ENCODE results near the gene ANXA3. TPM values are rescaled to one million over a fixed set of nuclear protein-coding genes. Genes with fewer than 3 reads are reported as not detected.

The ANXA3 gene
- total and polyA plus RNA-seq, 5 donors, result 10.9 to 48.1 (median 12.1) TPM

DNA sequence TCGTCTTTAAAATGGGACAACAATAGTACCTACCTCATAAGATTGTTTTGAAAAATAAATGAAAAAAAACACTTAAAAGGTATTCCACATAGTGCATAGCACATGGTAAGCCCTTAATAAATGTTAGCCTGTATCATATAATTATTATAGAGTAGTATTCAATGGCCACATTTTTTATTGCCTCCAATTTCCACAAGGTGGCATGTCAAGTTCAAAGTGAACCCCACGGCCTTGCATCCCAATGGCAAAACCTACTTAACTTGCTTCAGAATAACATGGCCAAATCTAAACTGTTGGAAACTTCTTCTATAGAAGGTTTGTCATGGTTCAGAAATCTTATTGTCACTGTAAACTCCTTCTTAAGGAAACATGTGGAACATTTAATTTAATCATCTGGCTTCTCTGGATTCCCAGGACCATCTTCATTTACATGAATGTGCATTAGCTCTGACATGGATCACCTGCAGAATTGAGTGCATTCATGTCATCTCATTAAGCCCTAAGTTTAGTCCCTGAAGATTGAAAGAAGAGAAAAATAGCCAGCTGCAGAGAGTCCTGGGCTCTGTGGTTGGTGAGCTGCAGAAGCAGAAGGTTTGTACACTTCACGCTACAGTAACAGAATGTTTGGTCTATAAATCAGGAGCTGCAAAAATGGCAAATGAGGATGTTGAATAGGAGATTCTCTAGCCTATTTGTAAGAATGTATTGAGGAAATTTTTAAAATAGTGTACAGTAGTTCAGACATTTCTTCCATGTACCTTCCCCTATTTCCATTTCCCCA lies 61.0 kb downstream of the ANXA3 start:
- DNase-seq (peak in 1 of 3 donors; percentile 46), ATAC-seq (peak; percentile 66 to 72)
- intact Hi-C loops (cut with DNase I), result loop anchor here (1.0 to 10.0 kb wide), 5 partner anchors 162 to 252 kb away; partner anchors contain the start of gene BMP2K (in 1 of the 4)
- WGBS, result 60% methylated on average over 3 of the region's 3 CpGs
- Histone ChIP-seq H3K27me3 (ENCODE audit: control insufficient read depth, insufficient read depth) (no peaks in the 10 kb centered on the region), H3K4me3 (ENCODE audit: low read length) (no peak overlapping the region), H3K9me3 (ENCODE audit: control insufficient read depth, low read length) (no peaks in the 10 kb centered on the region), H3K27ac (ENCODE audit: low read length) (no peak overlapping the region), H3K4me1 (ENCODE audit: control insufficient read depth, insufficient read depth, low read length) (peaks cover 2% of the 10 kb centered on the region)

DNA sequence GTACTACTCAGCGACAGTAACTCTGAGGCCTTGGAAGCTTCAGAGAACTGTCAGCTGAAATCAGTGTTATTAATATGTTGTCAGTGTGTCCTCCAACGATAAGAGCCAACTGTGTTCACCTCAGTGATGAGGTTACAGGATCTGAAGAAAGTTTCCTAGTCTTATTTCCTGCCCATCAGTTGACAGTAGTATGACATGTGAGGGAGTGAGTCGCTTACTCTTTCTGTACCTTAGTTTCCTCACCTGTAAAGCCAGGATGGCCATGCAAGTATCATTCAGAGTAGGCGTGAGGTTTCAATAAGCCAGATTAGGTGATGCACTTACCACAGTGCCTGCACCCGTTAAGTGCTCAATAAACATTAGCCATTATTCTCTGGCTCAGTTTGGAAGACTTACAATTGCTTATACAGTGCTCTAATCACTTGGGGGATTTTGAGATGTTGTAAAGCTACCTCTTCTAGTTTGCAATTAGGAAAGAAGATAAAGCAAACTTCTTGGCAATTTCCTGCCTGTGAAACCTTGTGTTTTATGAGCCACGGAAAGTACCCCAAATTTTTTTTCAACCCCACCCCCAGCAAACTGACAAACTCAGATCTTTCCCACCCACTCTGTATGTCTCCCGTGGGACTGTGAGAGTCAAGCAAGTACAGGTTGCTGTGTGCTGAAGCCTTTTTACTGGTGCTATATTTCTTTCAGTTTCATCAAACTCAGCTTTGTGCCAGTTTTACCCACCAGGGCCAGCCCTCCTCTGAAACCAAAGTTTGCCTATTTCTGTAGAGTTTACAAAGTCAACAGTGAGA lies 62.2 kb downstream of the ANXA3 start:
- no peak overlapping the region for H3K4me3 ChIP-seq (ENCODE audit: low read length)
- DNase-seq, result no peak
- H3K4me1 ChIP-seq (ENCODE audit: control insufficient read depth, insufficient read depth, low read length), result peaks cover 2% of the 10 kb centered on the region
- ATAC-seq, result peak; percentile 71 to 78
- no peaks in the 10 kb centered on the region for H3K9me3 ChIP-seq (ENCODE audit: control insufficient read depth, low read length)
- H3K27me3 ChIP-seq (ENCODE audit: control insufficient read depth, insufficient read depth), result no peaks in the 10 kb centered on the region
- no peak overlapping the region for H3K27ac ChIP-seq (ENCODE audit: low read length)
- intact Hi-C loops (cut with DNase I), result loop anchor here (2.0 to 10.0 kb wide), 4 partner anchors 161 to 251 kb away; partner anchors contain the start of gene BMP2K (in 1 of the 4)
- 54% methylated on average over 7 of the region's 7 CpGs for WGBS

DNA sequence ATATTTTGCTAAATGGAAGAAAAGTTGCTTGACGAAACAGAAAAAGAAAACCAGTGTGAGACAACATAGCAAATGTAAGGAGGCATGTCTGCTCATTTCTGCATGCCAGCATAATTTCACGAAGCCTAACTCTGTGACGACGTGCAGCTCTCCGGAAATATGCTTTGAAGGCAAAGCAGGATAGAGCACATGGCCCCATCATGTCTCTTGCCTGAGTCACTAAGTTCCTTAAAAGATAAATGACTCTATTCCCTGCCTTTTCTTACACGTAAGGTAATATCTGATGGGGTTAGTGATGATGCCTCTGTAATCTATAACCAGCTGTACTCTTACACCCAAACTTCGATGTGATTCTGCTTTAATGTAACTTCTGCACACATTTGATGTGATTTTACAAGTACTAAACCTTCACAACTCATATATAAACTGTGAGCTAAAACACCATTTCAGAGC lies 64.5 kb downstream of the ANXA3 start:
- intact Hi-C loops (cut with DNase I), result loop anchor here in 2 of 4 donors (10.0 kb wide), 2 partner anchors 159 to 169 kb away; partner anchors contain the start of gene BMP2K (in 1 of the 2)
- Histone ChIP-seq H3K27ac (ENCODE audit: low read length) (no peak overlapping the region), H3K27me3 (ENCODE audit: control insufficient read depth, insufficient read depth) (no peaks in the 10 kb centered on the region), H3K4me3 (ENCODE audit: low read length) (no peak overlapping the region), H3K4me1 (ENCODE audit: control insufficient read depth, insufficient read depth, low read length) (peaks cover 2% of the 10 kb centered on the region), H3K9me3 (ENCODE audit: control insufficient read depth, low read length) (no peaks in the 10 kb centered on the region)
- WGBS, result 61% methylated on average over 7 of the region's 7 CpGs
- ATAC-seq (peak in 1 of 2 donors; percentile 39), DNase-seq (no peak)

DNA sequence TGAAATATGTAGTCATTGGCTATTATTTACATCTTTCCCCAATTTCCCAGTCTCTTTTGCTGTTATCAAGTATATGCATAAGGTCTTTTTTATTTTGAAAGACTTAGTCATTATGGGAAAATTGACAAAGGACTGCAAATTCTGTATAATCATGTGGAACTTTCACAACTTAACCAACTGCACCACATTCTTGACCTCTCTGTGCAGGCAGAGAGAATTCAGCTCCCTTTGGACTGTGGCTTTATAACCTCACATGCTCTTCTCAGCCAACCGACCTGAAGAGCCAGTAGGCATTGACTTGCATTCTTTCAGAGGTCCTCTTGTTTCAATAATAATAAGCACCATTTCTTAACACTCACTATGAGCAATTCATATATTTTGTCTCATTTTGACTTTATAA lies 66.9 kb downstream of the ANXA3 start:
- 84% methylated on average over 1 of the region's 1 CpG for WGBS

DNA sequence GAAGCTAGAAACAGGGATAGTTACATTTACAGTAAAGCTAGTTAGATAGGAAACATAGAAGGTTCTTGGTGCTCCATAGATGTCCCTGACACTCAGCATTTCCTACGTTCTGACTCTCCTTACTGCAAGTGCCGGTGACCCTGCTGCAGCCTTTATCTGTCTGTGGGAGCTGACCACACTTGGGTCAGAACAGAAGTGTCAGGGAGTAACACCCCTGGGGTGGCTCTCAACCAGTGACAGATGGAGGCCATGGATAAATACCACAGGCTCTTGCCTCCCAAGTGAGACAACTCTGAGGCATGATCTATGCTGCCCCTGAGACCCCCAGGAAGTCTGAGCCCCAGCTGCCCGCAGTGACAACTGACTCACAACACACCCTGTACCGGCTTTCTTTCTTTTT lies 69.8 kb downstream of the ANXA3 start:
- ATAC-seq (peak; percentile 43 to 56), DNase-seq (no peak)
- intact Hi-C loops (cut with DNase I), result no loop called here
- WGBS, result 66% methylated on average over 4 of the region's 4 CpGs
- Histone ChIP-seq H3K9me3 (ENCODE audit: control insufficient read depth, low read length) (no peaks in the 10 kb centered on the region), H3K27me3 (ENCODE audit: control insufficient read depth, insufficient read depth) (no peaks in the 10 kb centered on the region), H3K4me1 (ENCODE audit: control insufficient read depth, insufficient read depth, low read length) (no peaks in the 10 kb centered on the region), H3K27ac (ENCODE audit: low read length) (no peak overlapping the region), H3K4me3 (ENCODE audit: low read length) (no peak overlapping the region)

More for the DNA sequence above, 66.9 kb downstream of the ANXA3 start:
- no peaks in the 10 kb centered on the region for H3K9me3 ChIP-seq (ENCODE audit: control insufficient read depth, low read length)
- H3K4me1 ChIP-seq (ENCODE audit: control insufficient read depth, insufficient read depth, low read length), result peaks cover 2% of the 10 kb centered on the region
- ATAC-seq (no peak), DNase-seq (no peak)
- H3K27me3 ChIP-seq (ENCODE audit: control insufficient read depth, insufficient read depth), result no peaks in the 10 kb centered on the region
- H3K27ac ChIP-seq (ENCODE audit: low read length), result no peak overlapping the region
- H3K4me3 ChIP-seq (ENCODE audit: low read length), result no peak overlapping the region
- intact Hi-C loops (cut with DNase I), result loop anchor here in 2 of 4 donors (10.0 kb wide), 2 partner anchors 156 to 166 kb away; partner anchors contain the start of gene BMP2K (in 1 of the 2)

DNA sequence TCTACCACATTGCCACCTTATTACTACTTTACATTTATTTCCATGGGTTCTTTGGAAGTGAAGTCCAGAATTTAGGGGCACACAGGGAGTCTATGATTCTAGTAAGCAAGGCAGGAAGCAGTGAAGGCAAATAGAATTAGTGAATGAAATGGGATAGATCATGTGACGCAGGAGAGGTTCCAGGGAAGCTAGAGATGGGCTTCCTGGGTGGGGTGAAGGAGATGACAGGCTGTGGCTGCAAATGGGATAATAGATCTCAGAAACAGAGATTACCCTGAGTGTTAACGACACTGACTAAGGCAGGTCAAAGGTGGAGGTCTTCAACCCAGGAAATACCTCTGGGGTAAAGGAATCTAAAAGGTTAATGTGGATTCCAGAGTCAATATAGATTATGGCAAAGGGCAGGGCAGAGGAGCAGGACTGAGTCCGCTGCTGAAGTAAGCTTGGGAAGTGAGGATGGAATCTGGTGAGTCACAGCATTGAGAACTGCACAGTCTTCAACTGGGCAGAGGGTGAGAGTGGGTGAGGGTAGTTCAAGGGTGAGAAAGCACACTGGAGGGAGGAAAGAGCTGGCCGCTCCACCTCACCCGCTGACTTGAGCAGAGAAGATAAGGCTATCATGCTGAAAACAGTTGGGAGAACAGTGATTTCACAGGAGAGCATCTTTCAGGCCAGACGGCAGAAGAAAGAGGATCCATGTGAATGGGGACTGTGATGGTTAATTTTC lies 70.8 kb downstream of the ANXA3 start:
- no peak for DNase-seq
- Histone ChIP-seq H3K4me1 (ENCODE audit: control insufficient read depth, insufficient read depth, low read length) (no peaks in the 10 kb centered on the region), H3K27ac (ENCODE audit: low read length) (no peak overlapping the region), H3K27me3 (ENCODE audit: control insufficient read depth, insufficient read depth) (no peaks in the 10 kb centered on the region), H3K9me3 (ENCODE audit: control insufficient read depth, low read length) (no peaks in the 10 kb centered on the region), H3K4me3 (ENCODE audit: low read length) (no peak overlapping the region)
- WGBS, result 66% methylated on average over 6 of the region's 6 CpGs
- intact Hi-C loops (cut with DNase I), result no loop called here
- peak; percentile 55 to 80 for ATAC-seq

DNA sequence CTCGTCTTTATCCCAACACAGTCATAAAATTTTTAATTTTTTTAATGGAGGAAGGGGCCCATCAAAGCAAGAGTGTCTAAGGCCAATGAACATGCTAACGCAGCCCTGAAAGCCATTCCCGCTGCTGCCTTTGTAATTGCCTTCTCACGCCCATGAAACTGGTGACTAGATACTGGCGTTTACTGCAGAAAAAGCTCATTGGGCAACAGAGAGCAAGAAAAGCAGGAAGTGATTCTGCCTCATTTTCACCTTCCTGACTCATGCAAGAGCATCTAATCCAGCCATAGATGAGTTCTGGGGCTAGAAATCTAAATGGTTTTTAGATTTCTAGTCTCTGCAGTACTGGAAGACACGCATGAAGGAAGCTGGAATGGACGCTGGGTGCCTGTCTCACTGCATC lies 72.5 kb downstream of the ANXA3 start:
- DNase-seq, result no peak
- no peaks in the 10 kb centered on the region for H3K4me1 ChIP-seq (ENCODE audit: control insufficient read depth, insufficient read depth, low read length)
- intact Hi-C loops (cut with DNase I), result no loop called here
- H3K27ac ChIP-seq (ENCODE audit: low read length), result no peak overlapping the region
- no peaks in the 10 kb centered on the region for H3K9me3 ChIP-seq (ENCODE audit: control insufficient read depth, low read length)
- H3K27me3 ChIP-seq (ENCODE audit: control insufficient read depth, insufficient read depth), result no peaks in the 10 kb centered on the region
- H3K4me3 ChIP-seq (ENCODE audit: low read length), result no peak overlapping the region
- no peak for ATAC-seq
- 91% methylated on average over 7 of the region's 7 CpGs for WGBS

DNA sequence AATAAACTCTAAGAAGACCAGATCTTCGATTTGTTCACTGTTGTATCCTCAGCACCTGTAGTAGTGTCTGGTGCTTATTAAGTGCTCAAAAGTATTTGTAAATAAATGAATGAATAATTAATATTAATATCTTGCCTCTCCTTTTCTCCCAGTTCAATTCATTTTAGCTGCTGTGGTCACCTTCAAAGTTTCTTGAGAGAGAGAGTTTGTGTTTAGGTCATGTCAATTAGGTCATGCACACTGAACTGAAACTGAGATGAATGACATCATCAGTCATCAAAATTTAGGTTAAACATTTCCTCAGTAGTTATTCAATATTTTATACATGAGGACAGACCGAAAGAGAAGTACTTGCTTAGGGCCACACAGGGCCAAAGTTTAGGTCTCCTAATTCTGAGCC lies 73.5 kb downstream of the ANXA3 start:
- H3K4me3 ChIP-seq (ENCODE audit: low read length), result no peak overlapping the region
- WGBS, result 92% methylated on average over 2 of the region's 2 CpGs

DNA sequence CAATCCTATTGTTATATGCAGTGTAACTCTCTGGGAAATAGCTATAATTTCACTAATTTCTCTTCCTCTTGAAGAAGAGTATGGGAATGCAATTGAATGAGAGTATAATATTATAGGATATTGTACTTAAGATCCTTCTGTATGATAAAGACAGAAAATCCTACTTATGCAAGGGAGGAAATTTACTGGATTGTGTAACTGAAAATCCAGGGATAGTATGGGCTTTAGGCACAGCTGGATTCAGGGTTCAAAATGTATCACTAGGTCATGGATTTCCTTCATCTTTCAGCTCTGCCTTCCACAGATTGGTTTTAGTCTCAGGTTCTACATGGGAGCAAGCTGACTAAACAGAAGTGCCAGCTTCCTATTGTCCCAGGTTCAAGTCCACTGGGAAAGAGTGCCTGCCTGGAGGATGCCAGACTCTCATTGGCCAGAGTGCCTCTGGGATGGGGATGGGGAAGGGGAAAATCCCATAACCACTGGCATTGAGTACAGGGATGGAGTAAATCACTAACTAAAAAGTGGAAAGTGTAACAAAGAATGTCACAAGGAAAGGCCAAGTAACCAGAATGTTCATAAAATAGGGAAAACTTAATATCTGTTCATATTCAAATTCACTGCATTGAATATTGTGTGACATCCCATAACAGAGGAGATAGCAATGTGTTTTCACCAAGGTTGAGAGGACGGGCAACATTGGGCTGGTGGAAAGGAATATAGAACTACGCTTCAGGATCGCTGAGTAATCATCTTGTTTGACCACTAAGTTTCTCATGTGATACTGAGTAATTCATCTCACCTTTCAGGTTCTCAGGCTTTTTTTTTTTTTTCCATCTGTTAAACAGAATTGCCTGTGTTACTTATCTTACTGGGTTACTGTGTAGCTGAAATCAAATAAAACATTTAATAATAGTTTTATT lies 75.7 kb downstream of the ANXA3 start:
- no peak overlapping the region for H3K4me3 ChIP-seq (ENCODE audit: low read length)
- no peak for DNase-seq
- no peaks in the 10 kb centered on the region for H3K27me3 ChIP-seq (ENCODE audit: control insufficient read depth, insufficient read depth)
- no peak for ATAC-seq
- H3K27ac ChIP-seq (ENCODE audit: low read length), result no peak overlapping the region
- no peaks in the 10 kb centered on the region for H3K9me3 ChIP-seq (ENCODE audit: control insufficient read depth, low read length)
- intact Hi-C loops (cut with DNase I), result no loop called here
- no peaks in the 10 kb centered on the region for H3K4me1 ChIP-seq (ENCODE audit: control insufficient read depth, insufficient read depth, low read length)
- WGBS, result 92% methylated on average over 3 of the region's 3 CpGs

More for the DNA sequence above, 73.5 kb downstream of the ANXA3 start:
- Histone ChIP-seq H3K9me3 (ENCODE audit: control insufficient read depth, low read length) (no peaks in the 10 kb centered on the region), H3K27me3 (ENCODE audit: control insufficient read depth, insufficient read depth) (no peaks in the 10 kb centered on the region), H3K4me1 (ENCODE audit: control insufficient read depth, insufficient read depth, low read length) (no peaks in the 10 kb centered on the region), H3K27ac (ENCODE audit: low read length) (no peak overlapping the region)
- ATAC-seq (no peak), DNase-seq (no peak)
- intact Hi-C loops (cut with DNase I), result no loop called here
